GM12878 (cell line): Measurements from ENCODE around the gene C3orf22. TPM values are rescaled to one million over a fixed set of nuclear protein-coding genes. Genes with fewer than 3 reads are reported as not detected.

Experiments
- ATAC-seq: fragments of 200-7000 bp; cut with Tn5 transposase; 3 replicates; pipeline ENCODE4 v1.9.1; 2020; ENCODE audit warnings: mild to moderate bottlenecking, moderate library complexity
- BruUV-seq: library from RNA; stranded (reverse); fragments of 400-500 nt; replicated peaks from 2 replicates; lab custom pipeline; 2021; lab: Mats Ljungman, UMichigan
- CTCF ChIA-PET: fragments of 300-600 bp; sonication (Branson Sonifier 250); formaldehyde crosslinking; extraction: SDS; loops from one replicate; lab custom pipeline; 2021; ENCODE audit warnings: inconsistent platforms; lab: Yijun Ruan, JAX
- POLR2A ChIA-PET: fragments of 350-600 bp; formaldehyde crosslinking; extraction: SDS; loops from one replicate; lab custom pipeline; 2021; ENCODE audit warnings: inconsistent platforms; lab: Charles Lee
- RAD21 ChIA-PET: fragments of 300-600 bp; sonication (Branson Sonifier 250); formaldehyde crosslinking; loops from one replicate; lab custom pipeline; 2023; ENCODE audit warnings: antibody characterized with exemption; ENCODE audit not compliant: unreplicated experiment; lab: Charles Lee
- SMC1A ChIA-PET: fragments of 300-600 bp; sonication (Branson Sonifier 250); formaldehyde crosslinking; loops from one replicate; lab custom pipeline; 2023; ENCODE audit not compliant: unreplicated experiment, uncharacterized antibody; lab: Charles Lee
- DNase-seq: peaks from one replicate; pipeline ENCODE4 v3.0.0-alpha.2; 2011; ENCODE audit warnings: low read depth, low spot score
- FAIRE-seq: peaks from 3 replicates; lab custom pipeline; 2011; peaks lifted over from hg19 to GRCh38; lab: Jason Lieb, UNC
- H2AFZ ChIP-seq: 2 replicates; pipeline ENCODE4 v1.6.0; 2011; ENCODE audit warnings: low read depth, low read length, control low read depth; ENCODE audit not compliant: control insufficient read depth
- H3K27ac ChIP-seq: 2 replicates; pipeline ENCODE4 v1.5.1; 2011; ENCODE audit warnings: control low read depth; ENCODE audit not compliant: control insufficient read depth, insufficient read depth
- H3K27me3 ChIP-seq, 2 experiments: replicated peaks in 1 of 2; 2 replicates each; pipeline versions ENCODE4 v1.6.0 to v1.6.1; 2011; ENCODE audit warnings: low read length in 1 of 2; ENCODE audit not compliant: control insufficient read depth in 2 of 2, insufficient read depth in 2 of 2
- H3K36me3 ChIP-seq, 2 experiments: 2 replicates each; pipeline ENCODE4 v1.5.1; 2011; ENCODE audit warnings: low read length in 1 of 2; ENCODE audit not compliant: control insufficient read depth in 2 of 2, insufficient read depth in 2 of 2
- H3K4me1 ChIP-seq: 2 replicates; pipeline ENCODE4 v1.6.1; 2011; ENCODE audit warnings: mild to moderate bottlenecking, low read length, moderate library complexity, mixed read lengths; ENCODE audit not compliant: control insufficient read depth, insufficient read depth
- H3K4me2 ChIP-seq: 2 replicates; pipeline ENCODE4 v1.6.0; 2011; ENCODE audit warnings: control low read depth; ENCODE audit not compliant: control insufficient read depth, insufficient read depth
- H3K4me3 ChIP-seq: fragments of 200-600 bp; sonication (generic); 2 replicates; pipeline ENCODE4 v1.5.1; 2016
- H3K79me2 ChIP-seq: 2 replicates; pipeline ENCODE4 v1.6.0; 2011; ENCODE audit warnings: low read length; ENCODE audit not compliant: control insufficient read depth, insufficient read depth
- H3K9ac ChIP-seq: 2 replicates; pipeline ENCODE4 v1.8.0; 2011; ENCODE audit warnings: low read length, control low read depth, mixed read lengths; ENCODE audit not compliant: control insufficient read depth, insufficient read depth
- H3K9me3 ChIP-seq: replicated peaks from 3 replicates; pipeline ENCODE4 v1.5.1; 2011; ENCODE audit warnings: mild to moderate bottlenecking, low read length; ENCODE audit not compliant: control insufficient read depth, insufficient read depth
- H4K20me1 ChIP-seq: 2 replicates; pipeline ENCODE4 v1.6.0; 2011; ENCODE audit not compliant: control insufficient read depth, insufficient read depth
- EGR1 ChIP-seq, 2 experiments: IDR thresholded peaks; 1 replicate in 1 of 2; 2 replicates in 1 of 2; pipeline ENCODE4 v1.6.1; 2011 to 2012; ENCODE audit warnings: low read depth in 2 of 2, low read length in 2 of 2, borderline replicate concordance in 1 of 2, mild to moderate bottlenecking in 1 of 2, moderate library complexity in 1 of 2
- EZH2 ChIP-seq: IDR thresholded peaks from 2 replicates; pipeline ENCODE4 v1.6.1; 2012; ENCODE audit warnings: low read depth, mild to moderate bottlenecking, control low read depth, inconsistent platforms, low read length, borderline replicate concordance; ENCODE audit not compliant: control insufficient read depth
- HCFC1 ChIP-seq: fragments of 150-350 bp; IDR thresholded peaks from 2 replicates; pipeline ENCODE4 v1.6.1; 2014; ENCODE audit warnings: low read length
- MEF2A ChIP-seq: IDR thresholded peaks from 2 replicates; pipeline ENCODE4 v1.6.1; 2011; ENCODE audit warnings: low read depth, mild to moderate bottlenecking, low read length, moderate library complexity; ENCODE audit not compliant: insufficient read depth
- MXI1 ChIP-seq: fragments of 150-350 bp; IDR thresholded peaks from 2 replicates; pipeline ENCODE4 v1.6.1; 2011; ENCODE audit warnings: low read depth, mild to moderate bottlenecking, inconsistent platforms, low read length, improper control_type of control experiment
- NFIC ChIP-seq: IDR thresholded peaks from 2 replicates; pipeline ENCODE4 v1.6.1; 2012; ENCODE audit warnings: low read depth, mild to moderate bottlenecking, inconsistent platforms, low read length, moderate library complexity
- POLR2AphosphoS5 ChIP-seq: IDR thresholded peaks from 2 replicates; pipeline ENCODE4 v1.6.1; 2011; ENCODE audit warnings: mild to moderate bottlenecking, low read length, inconsistent platforms
- RCOR1 ChIP-seq: conservative IDR thresholded peaks from 2 replicates; pipeline ENCODE4 v1.6.1; 2012; ENCODE audit warnings: low read depth, low read length, improper control_type of control experiment
- RUNX3 ChIP-seq: IDR thresholded peaks from 2 replicates; pipeline ENCODE4 v1.6.1; 2012; ENCODE audit warnings: low read length, inconsistent platforms
- SMAD5 ChIP-seq: IDR thresholded peaks from 2 replicates; pipeline ENCODE4 v1.6.1; 2016; ENCODE audit warnings: antibody characterized with exemption, low read depth
- TAF1 ChIP-seq: IDR thresholded peaks from 2 replicates; pipeline ENCODE4 v1.6.1; 2011; ENCODE audit warnings: mild to moderate bottlenecking, low read depth, low read length, borderline replicate concordance
- ZSCAN29 ChIP-seq: fragments of 450-650 bp; IDR thresholded peaks from 2 replicates; pipeline ENCODE4 v1.6.1; 2017; ENCODE audit warnings: mild to moderate bottlenecking, moderate library complexity
- WGBS: methylation state at CpG from one replicate; pipeline ENCODE4 v1.1.6; 2016; ENCODE audit warnings: low lambda C conversion rate; ENCODE audit not compliant: insufficient replicate concordance, insufficient coverage; ENCODE audit errors: missing lambda C conversion rate; 5-methylcytosine and 5-hydroxymethylcytosine counted together
- in situ Hi-C: fragments of 300-500 bp; cut with MboI; formaldehyde crosslinking; loops from 9 replicates; pipeline ENCODE4 v1.14.3; 2018; ENCODE audit warnings: mixed read lengths
- intact Hi-C: fragments of 100-400 bp; cut with micrococcal nuclease; formaldehyde crosslinking; loops from one replicate; pipeline ENCODE4 v1.14.2; 2022; ENCODE audit not compliant: unreplicated experiment
- polyA plus RNA-seq, 11 experiments: library from polyadenylated mRNA; depleted of rRNA in 4 of 11; unstranded in 6 of 11; stranded (reverse) in 5 of 11; fragments of >200 nt; fragmentation: Nextera tagmentation in 4 of 11; fragmentation: Illumina TruSeq in 1 of 11; extraction: Ambion mirVana in 4 of 11; extraction: Trizol in 1 of 11; gene quantifications; 1 replicate in 1 of 11; 2 replicates in 10 of 11; pipeline versions ENCODE4 v1.2.1 to v1.2.3, GENCODE V29; 2011 to 2016; ENCODE audit warnings: inconsistent platforms in 2 of 11, missing spikeins in 2 of 11, low read depth in 1 of 11
- total RNA-seq, 4 experiments: library from RNA; depleted of rRNA in 3 of 4; stranded (reverse); fragments of >200 nt in 3 of 4; fragmentation: Illumina TruSeq in 1 of 4; extraction: Trizol in 1 of 4; gene quantifications; 2 replicates each; pipeline versions ENCODE4 v1.2.1 to v1.2.3, GENCODE V29; 2013 to 2021

C3orf22 gene
- total and polyA plus RNA-seq, 10 of the 15 experiments (the other 5 are each of a cell fraction or from before 2014, with no cell fraction given) = not detected

DNA sequence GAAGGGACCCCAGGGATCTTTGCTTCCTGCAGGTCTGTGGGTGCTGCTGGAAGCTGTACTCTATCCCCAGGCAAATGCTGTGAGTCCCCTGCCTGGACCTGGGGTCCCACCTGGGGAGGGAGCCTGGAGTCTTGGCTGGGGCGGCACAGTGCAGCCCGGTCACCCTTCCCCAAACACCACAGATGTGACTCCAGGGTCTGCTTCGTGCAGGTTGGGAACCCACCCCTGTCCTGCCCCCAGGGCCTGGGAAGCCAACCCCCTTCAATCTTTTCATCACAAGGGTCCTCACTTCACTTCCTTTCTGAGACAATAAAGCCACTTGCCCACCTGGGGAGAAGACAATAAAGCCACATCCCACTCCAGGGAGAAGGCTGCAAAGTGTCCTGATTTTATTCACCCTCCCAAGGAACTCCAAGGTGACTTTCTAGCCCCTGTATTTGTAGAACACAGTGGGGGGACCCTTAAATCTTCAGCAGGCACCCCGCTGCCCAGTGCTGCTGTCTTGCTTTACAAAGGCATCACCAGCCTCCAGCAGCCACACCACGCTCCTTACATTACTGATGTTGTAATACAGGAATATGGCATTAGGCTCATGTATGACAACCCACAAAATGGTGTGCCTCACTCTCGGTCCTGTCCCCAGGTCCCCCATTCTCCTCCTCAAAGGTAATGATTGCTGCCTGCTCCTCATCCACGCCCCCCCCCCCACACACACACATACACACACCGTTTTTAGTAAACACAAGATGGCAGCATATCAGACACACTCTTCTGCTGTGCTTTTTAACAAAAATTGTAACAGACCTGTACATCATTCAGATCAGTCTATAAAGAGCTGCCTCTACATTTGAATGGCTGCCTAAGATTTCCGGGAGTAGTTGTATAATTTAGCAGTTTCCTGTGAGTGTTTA lies 9.9 kb downstream of the C3orf22 start:
- no peak overlapping the region for H3K9ac ChIP-seq
- 21% methylated on average over 9 of the region's 9 CpGs for WGBS
- ATAC-seq (no peak), FAIRE-seq (no peak)
- no peak overlapping the region for H3K4me3 ChIP-seq
- peaks cover 3 to 10% of the 10 kb centered on the region in 2 experiments; a peak in 3 of 4 replicates for H3K27me3 ChIP-seq
- no peaks in the 10 kb centered on the region for H3K9me3 ChIP-seq
- TF ChIP-seq ZSCAN29 = no peak
- TF ChIP-seq RUNX3 = no peak
- no peak for TF ChIP-seq RCOR1
- TF ChIP-seq EGR1 (IDR thresholded peaks at IDR 0.05; ENCODE audit: borderline replicate concordance in 1 of 2, low read depth in 2 of 2, low read length in 2 of 2) = no peak
- no peak for TF ChIP-seq EZH2
- no peak for TF ChIP-seq NFIC
- no peak for TF ChIP-seq HCFC1
- TF ChIP-seq TAF1 = no peak
- TF ChIP-seq MEF2A = no peak
- no peak for TF ChIP-seq SMAD5
- no peak for TF ChIP-seq POLR2AphosphoS5
- no peak for TF ChIP-seq MXI1
- TF ChIP-seq, all 136 proteins: peak for 0
- Histone ChIP-seq H4K20me1 (no peaks in the 10 kb centered on the region), H3K36me3 (no peaks in the 10 kb centered on the region), H3K4me2 (no peak overlapping the region), H2AFZ (no peak overlapping the region), H3K79me2 (no peaks in the 10 kb centered on the region), H3K4me1 (no peaks in the 10 kb centered on the region), H3K27ac (no peak overlapping the region)
- DNase-seq = no peak
- ChIA-PET CTCF (no interaction called here), SMC1A (interaction anchor here (1.0 kb wide), 1 partner anchor 11 kb away, joined by 3 read pairs; no protein-coding TSS in a partner anchor), RAD21 (no interaction called here), POLR2A (no interaction called here)
- intact Hi-C loops = no loop called here
- no TSS peak for BruUV-seq
- in situ Hi-C loops = no loop called here
